GM19238 (cell line): ENCODE results near the gene LHX6.
A peak's percentile ranks its signal among the peaks of the same experiment; 100 is the strongest.

Source experiments
- DNase-seq: peaks from one replicate; pipeline ENCODE4 v3.0.0; 2011; ENCODE audit warnings: low spot score; ENCODE audit not compliant: insufficient read length

Gene LHX6

GRCh38 chr9:122216138-122216797 lies 12.5 kb downstream of the LHX6 start:
- no peak for DNase-seq

DNA sequence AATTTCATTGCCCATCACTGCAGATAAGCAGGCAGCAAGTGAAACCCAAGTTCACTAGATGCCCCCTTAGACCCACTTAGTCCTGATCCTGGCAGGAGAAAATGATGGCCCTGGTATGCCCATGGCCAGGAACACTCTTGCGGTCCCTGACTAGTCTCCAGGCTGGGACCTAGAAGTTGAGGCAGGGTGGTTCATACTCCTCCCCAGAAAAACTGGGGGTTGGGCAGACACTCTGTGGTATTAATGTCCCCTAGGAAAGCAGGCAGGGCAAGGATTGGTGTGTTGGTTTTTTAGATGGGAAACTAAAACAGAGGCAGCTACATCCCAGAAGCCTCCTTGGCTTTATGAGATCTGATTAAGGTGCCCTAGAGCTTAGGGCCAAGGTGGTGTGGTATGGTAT lies 13.1 kb downstream of the LHX6 start:
- DNase-seq = no peak

- DNase-seq = no peak
Observed at GRCh38 chr9:122214507-122214906, 14.2 kb downstream of the LHX6 start.

GRCh38 chr9:122213589-122214413 lies 15.0 kb downstream of the LHX6 start:
- DNase-seq = peak; percentile 72

- DNase-seq = no peak
Observed at GRCh38 chr9:122213102-122213588, 15.6 kb downstream of the LHX6 start.

GRCh38 chr9:122212473-122213004 lies 16.2 kb downstream of the LHX6 start:
- no peak for DNase-seq

GRCh38 chr9:122209451-122209850 lies 19.3 kb downstream of the LHX6 start:
- DNase-seq = no peak

DNA sequence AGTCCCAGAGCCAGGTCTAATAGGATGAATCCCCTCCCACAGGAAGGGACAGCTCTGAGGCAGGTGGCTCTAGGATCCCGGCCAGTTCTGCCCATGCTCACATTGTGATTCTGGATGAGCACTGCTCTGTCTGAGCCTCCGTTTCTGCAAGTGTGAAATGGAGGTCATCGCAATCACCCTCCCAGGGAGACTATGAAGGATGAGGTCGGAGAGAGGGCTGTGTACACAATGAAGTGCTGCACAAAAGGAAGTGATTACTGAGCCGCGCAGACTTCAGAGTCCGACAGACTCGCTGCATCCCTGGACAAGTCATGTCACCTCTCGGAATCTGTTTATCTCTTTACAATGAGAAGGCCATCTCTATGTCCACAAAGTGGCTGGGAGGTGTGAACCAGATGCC lies 21.7 kb downstream of the LHX6 start:
- DNase-seq = no peak

GRCh38 chr9:122206118-122207046 lies 22.4 kb downstream of the LHX6 start:
- no peak for DNase-seq

GRCh38 chr9:122205176-122205575 lies 23.6 kb downstream of the LHX6 start:
- no peak for DNase-seq

DNA sequence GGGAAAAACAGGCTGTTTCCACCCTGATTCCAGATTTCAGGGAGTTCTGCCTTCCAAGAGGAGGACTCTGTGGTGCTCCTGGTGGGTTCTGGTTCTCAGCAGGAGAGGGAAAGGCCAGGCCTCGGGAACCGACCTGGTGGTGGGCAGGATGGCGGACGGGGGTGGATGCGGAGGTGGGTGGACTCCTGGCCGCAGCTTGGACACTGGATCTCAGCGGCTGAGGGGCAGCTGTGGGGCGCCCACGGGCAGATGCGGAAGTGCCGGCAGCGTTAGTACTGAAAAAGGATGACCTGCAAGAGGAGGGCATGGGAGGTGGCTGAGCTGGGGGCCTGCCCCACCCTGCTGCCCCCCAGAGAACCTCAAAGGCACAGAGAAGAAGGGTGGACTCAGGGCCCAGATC lies 24.3 kb downstream of the LHX6 start:
- no peak for DNase-seq

DNA sequence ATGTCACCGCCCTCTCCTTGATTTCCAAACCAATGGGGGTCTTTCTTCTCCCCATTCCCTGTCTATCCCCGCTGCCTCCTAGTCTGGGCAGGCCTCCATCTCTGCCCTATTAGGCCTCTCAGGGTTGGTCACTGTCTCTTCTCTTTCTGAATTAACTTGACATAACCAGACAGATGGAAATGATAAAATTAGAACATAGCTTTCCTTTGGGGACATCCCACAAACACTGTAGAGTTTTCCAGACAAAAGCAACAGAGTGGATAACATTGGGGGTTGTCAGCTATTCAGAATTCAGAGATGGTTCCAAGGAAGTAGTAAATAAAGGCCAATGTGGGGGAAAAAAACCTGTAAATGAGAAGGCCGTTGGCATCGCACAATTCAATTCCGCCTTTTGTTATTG lies 24.7 kb downstream of the LHX6 start:
- DNase-seq = no peak

GRCh38 chr9:122202111-122202510 lies 26.6 kb downstream of the LHX6 start:
- no peak for DNase-seq

DNA sequence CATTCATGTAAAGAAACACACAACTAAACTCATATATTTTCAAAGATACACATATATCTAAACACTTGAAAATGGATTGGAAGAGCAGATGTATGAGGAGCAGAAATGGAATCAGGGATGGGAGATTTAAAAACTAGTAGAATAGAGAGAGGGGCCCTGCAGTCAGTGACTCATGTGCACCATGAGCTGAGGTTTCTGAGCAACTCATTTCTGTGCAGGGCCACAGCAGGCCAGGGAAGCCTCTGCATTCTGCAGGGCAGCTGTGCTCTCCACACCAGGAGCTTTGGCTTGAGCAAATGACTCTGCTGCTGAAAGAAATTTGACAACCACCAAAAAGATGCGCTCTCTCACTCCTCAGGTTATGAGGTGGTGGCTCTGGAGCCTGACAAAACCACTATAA lies 27.1 kb downstream of the LHX6 start:
- no peak for DNase-seq

DNA sequence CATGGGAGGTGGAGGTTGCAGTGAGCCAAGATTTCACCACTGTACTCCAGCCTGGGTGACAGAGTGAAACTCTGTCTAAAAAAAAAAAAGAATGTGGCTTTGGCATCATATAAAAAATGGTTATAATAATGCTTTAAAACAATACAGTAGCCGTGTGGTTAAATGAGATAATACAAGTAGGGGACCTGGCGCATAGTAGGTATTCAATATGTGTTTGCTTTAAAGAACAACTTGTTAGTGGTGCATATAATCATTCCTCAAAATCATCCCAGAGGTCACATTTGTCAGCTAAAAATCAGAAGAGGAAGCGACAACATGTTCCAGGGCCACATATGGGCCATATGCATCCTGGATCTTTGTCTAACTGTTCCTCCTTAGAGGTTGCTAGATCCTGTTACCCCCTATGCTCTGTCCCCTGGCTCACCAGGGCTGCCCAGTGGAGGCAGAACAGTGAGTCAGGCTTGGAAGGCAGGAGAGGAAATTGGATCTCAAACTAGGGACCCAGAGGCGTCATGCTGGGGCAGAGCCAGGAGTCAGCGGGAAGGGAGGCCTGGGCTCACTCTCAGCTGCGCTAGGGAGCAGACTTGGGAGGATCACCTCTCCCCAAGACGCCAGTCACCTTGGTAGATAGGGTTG lies 27.7 kb downstream of the LHX6 start:
- DNase-seq = no peak

- no peak for DNase-seq
Observed at GRCh38 chr9:122197882-122198281, 30.9 kb downstream of the LHX6 start.

- no peak for DNase-seq
Observed at GRCh38 chr9:122197426-122197825, 31.3 kb downstream of the LHX6 start.

- DNase-seq = no peak
Observed at GRCh38 chr9:122195875-122196274, 32.9 kb downstream of the LHX6 start.

GRCh38 chr9:122193651-122194050 lies 35.1 kb downstream of the LHX6 start:
- DNase-seq = no peak

DNA sequence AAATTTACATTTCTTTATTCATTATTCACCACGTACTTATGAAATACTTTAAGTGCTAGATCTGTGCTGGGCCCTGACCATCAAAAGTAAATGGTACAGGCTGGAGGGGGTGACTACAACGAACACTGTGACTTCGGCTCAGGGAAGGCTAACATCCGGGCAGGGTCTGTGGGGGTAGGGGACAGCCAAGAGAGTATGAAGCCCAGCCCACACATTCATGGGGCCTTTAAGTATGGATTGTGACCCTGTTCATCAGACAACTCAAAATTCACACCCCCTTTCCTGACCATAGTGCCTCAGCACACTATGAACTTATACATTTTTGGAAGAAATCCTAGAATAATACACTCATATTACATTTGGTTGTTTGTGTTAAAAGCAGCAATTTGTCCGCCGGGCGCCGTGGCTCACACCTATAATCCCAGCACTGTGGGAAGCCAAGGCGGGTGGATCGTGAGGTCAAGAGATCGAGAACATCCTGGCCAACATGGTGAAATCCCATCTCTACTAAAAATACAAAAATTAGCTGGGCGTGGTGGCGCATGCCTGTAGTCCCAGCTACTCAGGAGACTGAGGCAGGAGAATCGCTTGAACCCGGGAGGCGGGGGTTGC lies 35.7 kb downstream of the LHX6 start:
- DNase-seq = no peak
